Pancreas (tissue), 10 donors: ENCODE results near the gene CGRRF1. TPM values are rescaled to one million over a fixed set of nuclear protein-coding genes. Genes with fewer than 3 reads are reported as not detected.
A peak's percentile ranks its signal among the peaks of the same experiment; 100 is the strongest.

Source experiments
- ATAC-seq, 4 donors: fragments of 200-7000 bp; cut with Tn5 transposase; one replicate each; pipeline versions ENCODE4 v1.8.0 to v1.9.1; 2020; ENCODE audit warnings: mild to moderate bottlenecking in 4 of 4, moderate library complexity in 4 of 4
- DNase-seq, 6 donors: peaks; one replicate each; pipeline ENCODE4 v3.0.0-alpha.2; 2020
- FAIRE-seq: peaks from 2 replicates; lab custom pipeline; 2012; peaks lifted over from hg19 to GRCh38; lab: Jason Lieb, UNC
- H3K27ac ChIP-seq, 4 donors: fragments of 200-600 bp; sonication (generic); 1 replicate in 3 of 4; 2 replicates in 1 of 4; pipeline versions ENCODE4 v1.5.0 to v1.8.0; 2020
- H3K27me3 ChIP-seq, 4 donors: fragments of 200-600 bp; one replicate each; pipeline ENCODE4 v1.8.0; 2021
- H3K36me3 ChIP-seq, 3 donors: fragments of 200-600 bp; sonication (generic) in 1 of 3; one replicate each; pipeline versions ENCODE4 v1.5.0 to v1.8.0; 2020 to 2021
- H3K4me1 ChIP-seq, 3 donors: fragments of 200-600 bp; one replicate each; pipeline ENCODE4 v1.8.0; 2021
- H3K4me3 ChIP-seq, 4 donors: fragments of 200-600 bp; sonication (generic) in 2 of 4; one replicate each; pipeline versions ENCODE4 v1.5.0 to v1.8.0; 2020 to 2021
- H3K9me3 ChIP-seq, 4 donors: fragments of 200-600 bp; one replicate each; pipeline ENCODE4 v1.8.0; 2021
- CTCF ChIP-seq, 4 donors: fragments of 200-600 bp; sonication (generic) in 3 of 4; IDR thresholded peaks; one replicate each; pipeline versions ENCODE4 v1.5.0 to v1.8.0; 2021; ENCODE audit warnings: antibody characterized with exemption in 4 of 4
- WGBS, 2 donors: extraction: QIAGEN DNeasy Blood & Tissue Kit; methylation state at CpG; one replicate each; pipeline ENCODE4 v1.1.7; 2013; 5-methylcytosine and 5-hydroxymethylcytosine counted together
- intact Hi-C, 3 donors: fragments of 100-400 bp; cut with DNase I; formaldehyde crosslinking; loops; one replicate each; pipeline versions ENCODE4 v1.11.1 to v1.14.2; 2022
- polyA plus RNA-seq, 2 donors: library from polyadenylated mRNA; stranded (reverse); fragments of 200-250 nt; gene quantifications; one replicate each; pipeline ENCODE4 v1.2.3, GENCODE V29; 2013
- total RNA-seq, 6 donors: library from RNA; stranded (reverse); fragmentation: NEBNext Ultra II Directional in 4 of 6; extraction: Animal tissue kit (Norgen Biotek cat#: 25700) in 4 of 6; gene quantifications; one replicate each; pipeline versions ENCODE4 v1.2.1 to v1.2.4, GENCODE V29; 2021 to 2023
- donor health status: healthy with polysubstance abuse.
- donor health status: DM: no; HTN: no; CAD: no; lungs with moderate emphysema.
- donor health status: DM: no; HTN: no; CAD: no.
- donor health status: control.
- donor health status: control.
- donor health status: Bipolar disorder and iron deficiency.
- donor health status: DM: yes; HTN: yes; CAD: no.
- donor health status: DM: no; HTN: no; CAD: no.
- donor health status: DM: no; HTN: no; CAD: no.
- donor health status: DM: yes; HTN: yes; CAD: no.

The CGRRF1 gene
- total and polyA plus RNA-seq, 8 donors, result 8.3 to 17.6 (median 10.6) TPM

GRCh38 chr14:54555651-54556050 is 45.9 kb downstream of the CGRRF1 start:
- intact Hi-C loops, result no loop called here
- FAIRE-seq (no peak), ATAC-seq (no peak), DNase-seq (no peak)
- H3K27me3 ChIP-seq, result no peaks in the 10 kb centered on the region
- H3K27ac ChIP-seq, result no peak overlapping the region
- no peaks in the 10 kb centered on the region for H3K9me3 ChIP-seq
- H3K4me3 ChIP-seq, result no peak overlapping the region
- H3K4me1 ChIP-seq, result no peaks in the 10 kb centered on the region
- no peak for TF ChIP-seq CTCF (IDR thresholded peaks at IDR 0.05)
- WGBS, 2 donors, result 90 to 98% methylated on average over 2 of the region's 2 CpGs
- H3K36me3 ChIP-seq, result no peaks in the 10 kb centered on the region

- no peaks in the 10 kb centered on the region for H3K36me3 ChIP-seq
- 81 to 87% methylated on average over 9 of the region's 9 CpGs for WGBS, 2 donors
- H3K4me3 ChIP-seq, result no peak overlapping the region
- intact Hi-C loops, result no loop called here
- no peak for ATAC-seq
- no peak overlapping the region for H3K27ac ChIP-seq
- no peaks in the 10 kb centered on the region for H3K9me3 ChIP-seq
- no peak for DNase-seq
- no peak for FAIRE-seq
- no peaks in the 10 kb centered on the region for H3K4me1 ChIP-seq
- no peak for TF ChIP-seq CTCF (IDR thresholded peaks at IDR 0.05)
- H3K27me3 ChIP-seq, result no peaks in the 10 kb centered on the region
Measured at GRCh38 chr14:54556535-54556934, 46.8 kb downstream of the CGRRF1 start.

GRCh38 chr14:54562334-54562733 is 52.6 kb downstream of the CGRRF1 start:
- no peaks in the 10 kb centered on the region for H3K36me3 ChIP-seq
- H3K9me3 ChIP-seq, result no peaks in the 10 kb centered on the region
- FAIRE-seq, result no peak
- H3K4me1 ChIP-seq, result peaks cover 0 to 5% (median 0%) of the 10 kb centered on the region in 3 donors
- intact Hi-C loops, result no loop called here
- ATAC-seq, result no peak
- DNase-seq, result no peak
- H3K4me3 ChIP-seq, result no peak overlapping the region
- 56 to 64% methylated on average over 5 of the region's 5 CpGs for WGBS, 2 donors
- no peak for TF ChIP-seq CTCF (IDR thresholded peaks at IDR 0.05)
- no peak overlapping the region for H3K27ac ChIP-seq
- H3K27me3 ChIP-seq, result no peaks in the 10 kb centered on the region

GRCh38 chr14:54564071-54564867 is 54.6 kb downstream of the CGRRF1 start:
- H3K9me3 ChIP-seq, result no peaks in the 10 kb centered on the region
- H3K27ac ChIP-seq, result peak overlapping the region; percentile 98 to 99 (median 98)
- intact Hi-C loops, result no loop called here
- H3K4me3 ChIP-seq, result peak overlapping the region; percentile 65 to 73 (median 66)
- DNase-seq (no peak), ATAC-seq (no peak), FAIRE-seq (peak; percentile 95)
- H3K36me3 ChIP-seq, result no peaks in the 10 kb centered on the region
- 1 to 2% methylated on average over 9 of the region's 9 CpGs for WGBS, 2 donors
- TF ChIP-seq CTCF (IDR thresholded peaks at IDR 0.05), result peak; percentile 69 to 80 (median 76)
- no peaks in the 10 kb centered on the region for H3K27me3 ChIP-seq
- peaks cover 0 to 5% (median 4%) of the 10 kb centered on the region in 3 donors for H3K4me1 ChIP-seq
